HepG2 (cell line): ENCODE measurements around the gene SPSB1. TPM values are rescaled to one million over a fixed set of nuclear protein-coding genes. Genes with fewer than 3 reads are reported as not detected.

Source experiments
- ATF4 ChIP-seq, 2 experiments: fragments of 450-650 bp in 1 of 2; sonication (generic) in 1 of 2; formaldehyde crosslinking; IDR thresholded peaks; 2 replicates each; pipeline versions ENCODE4 v1.5.0 to v1.8.0; 2020 to 2022; ENCODE audit warnings: mild to moderate bottlenecking in 1 of 2, missing genetic modification reagents in 1 of 2
- CHD2 ChIP-seq: IDR thresholded peaks from 2 replicates; pipeline ENCODE4 v1.6.1; 2011; ENCODE audit warnings: low read depth, low read length, improper control_type of control experiment
- DMAP1 ChIP-seq: IDR thresholded peaks from 2 replicates; pipeline ENCODE4 v1.6.1; 2016
- ELF3 ChIP-seq: IDR thresholded peaks from 2 replicates; pipeline ENCODE4 v1.6.1; 2016; ENCODE audit warnings: missing genetic modification reagents, missing compliant biosample characterization
- HINFP ChIP-seq: sonication (generic); formaldehyde crosslinking; IDR thresholded peaks from 2 replicates; pipeline ENCODE4 v1.4.0; 2020; ENCODE audit warnings: low read depth, mild to moderate bottlenecking, missing genetic modification reagents
- HNF1A ChIP-seq, 2 experiments: sonication (generic) in 1 of 2; formaldehyde crosslinking in 1 of 2; IDR thresholded peaks; 2 replicates each; pipeline versions ENCODE4 v1.4.0 to v1.6.1; 2016 to 2020; ENCODE audit warnings: borderline replicate concordance in 1 of 2, low read depth in 1 of 2, mild to moderate bottlenecking in 1 of 2, missing genetic modification reagents in 1 of 2
- JUNB ChIP-seq: sonication (generic); formaldehyde crosslinking; IDR thresholded peaks from 2 replicates; pipeline ENCODE4 v1.8.0; 2022; ENCODE audit warnings: missing genetic modification reagents, mild to moderate bottlenecking, borderline replicate concordance
- PATZ1 ChIP-seq: sonication (generic); formaldehyde crosslinking; IDR thresholded peaks from 2 replicates; pipeline ENCODE4 v1.4.0; 2020; ENCODE audit warnings: missing genetic modification reagents
- TEAD3 ChIP-seq: optimal IDR thresholded peaks from 2 replicates; pipeline ENCODE3; 2016; ENCODE audit warnings: borderline replicate concordance
- ZMAT5 ChIP-seq: sonication (generic); formaldehyde crosslinking; IDR thresholded peaks from 2 replicates; pipeline ENCODE4 v1.5.0; 2020; ENCODE audit warnings: mild to moderate bottlenecking, low read depth, missing genetic modification reagents, borderline replicate concordance
- ZNF687 ChIP-seq: sonication (generic); formaldehyde crosslinking; IDR thresholded peaks from 2 replicates; pipeline ENCODE4 v1.5.1; 2020; ENCODE audit warnings: mild to moderate bottlenecking, missing genetic modification reagents, moderate library complexity
- ZNF772 ChIP-seq: sonication (generic); formaldehyde crosslinking; IDR thresholded peaks from 2 replicates; pipeline ENCODE4 v1.5.0; 2020; ENCODE audit warnings: mild to moderate bottlenecking, missing genetic modification reagents
- ZNF773 ChIP-seq: sonication (generic); formaldehyde crosslinking; IDR thresholded peaks from 2 replicates; pipeline ENCODE4 v1.4.0; 2020; ENCODE audit warnings: missing genetic modification reagents, borderline replicate concordance
- polyA plus RNA-seq, 8 experiments: library from polyadenylated mRNA; depleted of rRNA in 3 of 8; stranded (reverse) in 7 of 8; unstranded in 1 of 8; fragments of >200 nt; fragmentation: Illumina TruSeq in 4 of 8; extraction: Trizol in 4 of 8; gene quantifications; 2 replicates each; pipeline versions ENCODE4 v1.2.1 to v1.2.3, GENCODE V29; 2011 to 2016; ENCODE audit warnings: low read depth in 4 of 8, missing spikeins in 1 of 8, mixed read lengths in 1 of 8; ENCODE audit not compliant: insufficient read depth in 1 of 8
- total RNA-seq, 5 experiments: library from RNA; depleted of rRNA; stranded (reverse); fragments of >200 nt; fragmentation: Illumina TruSeq; extraction: Trizol; gene quantifications; 2 replicates each; pipeline ENCODE4 v1.2.3, GENCODE V29; 2016; ENCODE audit warnings: low read depth in 1 of 5

SPSB1 gene
- total and polyA plus RNA-seq, 2 of the 13 experiments (the other 11 are each of a cell fraction or from before 2014, with no cell fraction given) = 5.0 to 8.0 TPM

- no peak for TF ChIP-seq ZNF772 (CRISPR knock-in tag)
- no peak for TF ChIP-seq TEAD3
- TF ChIP-seq ATF4 (CRISPR knock-in tag; IDR thresholded peaks at IDR 0.05) = no peak
- peak; percentile 64 for TF ChIP-seq ZNF687 (CRISPR knock-in tag)
- TF ChIP-seq ZNF773 (CRISPR knock-in tag) = no peak
- peak; percentile 72 for TF ChIP-seq PATZ1 (CRISPR knock-in tag)
- TF ChIP-seq DMAP1 (CRISPR knock-in tag) = no peak
- no peak for TF ChIP-seq ZMAT5 (CRISPR knock-in tag)
- TF ChIP-seq ELF3 (CRISPR knock-in tag) = 0 out of 2 replicates have a peak, but pooled peaks have one; percentile 21
- no peak for TF ChIP-seq HINFP (CRISPR knock-in tag)
- TF ChIP-seq HNF1A (IDR thresholded peaks at IDR 0.05; ENCODE audit: low read depth) = no peak
- TF ChIP-seq HNF1A (CRISPR knock-in tag; IDR thresholded peaks at IDR 0.05; ENCODE audit: borderline replicate concordance) = no peak
- no peak for TF ChIP-seq CHD2
- no peak for TF ChIP-seq JUNB
Measured at GRCh38 chr1:9399510-9400424, 107.1 kb downstream of the SPSB1 start (continued).
